Fibroblast of mammary gland (primary cell): Measurements from ENCODE around the gene ADCY2.

Experiments
- DNase-seq: peaks from one replicate; pipeline ENCODE4 v3.0.0-alpha.2; 2010; ENCODE audit warnings: low read depth
- H3K4me3 ChIP-seq: 2 replicates; pipeline ENCODE4 v1.5.1; 2011; ENCODE audit warnings: low read depth, mild to moderate bottlenecking, low read length, moderate library complexity; ENCODE audit not compliant: control insufficient read depth
- CTCF ChIP-seq: conservative IDR thresholded peaks from 2 replicates; pipeline ENCODE4 v1.5.1; 2011; ENCODE audit warnings: low read depth, low read length, inconsistent platforms; ENCODE audit not compliant: control insufficient read depth, insufficient read depth

Gene ADCY2

GRCh38 chr5:7873216-7873615 is 477.3 kb downstream of the ADCY2 start:
- DNase-seq = no peak
- no peak overlapping the region for H3K4me3 ChIP-seq
- no peak for TF ChIP-seq CTCF

GRCh38 chr5:7874639-7875038 is 478.7 kb downstream of the ADCY2 start:
- H3K4me3 ChIP-seq = no peak overlapping the region
- TF ChIP-seq CTCF = no peak
- DNase-seq = no peak

GRCh38 chr5:7875151-7875550 is 479.2 kb downstream of the ADCY2 start:
- DNase-seq = no peak
- no peak for TF ChIP-seq CTCF
- H3K4me3 ChIP-seq = no peak overlapping the region

- TF ChIP-seq CTCF = no peak
These were observed 480.9 kb downstream of the ADCY2 start for GRCh38 chr5:7876867-7877266.

GRCh38 chr5:7877851-7878250 is 481.9 kb downstream of the ADCY2 start:
- no peak for DNase-seq
- H3K4me3 ChIP-seq = no peak overlapping the region
- no peak for TF ChIP-seq CTCF

More at GRCh38 chr5:7876867-7877266, 480.9 kb downstream of the ADCY2 start:
- H3K4me3 ChIP-seq = no peak overlapping the region
- DNase-seq = peak; percentile 78

- no peak for TF ChIP-seq CTCF
- peak; percentile 78 for DNase-seq
- no peak overlapping the region for H3K4me3 ChIP-seq
These were observed 482.5 kb downstream of the ADCY2 start for GRCh38 chr5:7878381-7878873.
